ENCODE measurements around the gene OR52E5. TPM values are rescaled to one million over a fixed set of nuclear protein-coding genes. Genes with fewer than 3 reads are reported as not detected.
A peak's percentile ranks its signal among the peaks of the same experiment; 100 is the strongest.

Gene OR52E5
- total RNA-seq, 1 donor from 2014 or later, result not detected

GRCh38 chr11:5923427-5923776, 30.4 kb downstream of the OR52E5 start:
- Mint-ChIP-seq H3K36me3 (ENCODE audit: low read depth) (no peaks in the 10 kb centered on the region), H3K27ac (ENCODE audit: unreplicated experiment) (no peak overlapping the region), H3K4me3 (ENCODE audit: unreplicated experiment) (no peak overlapping the region), H3K9me3 (ENCODE audit: low read depth) (peaks cover 41% of the 10 kb centered on the region), H3K4me1 (ENCODE audit: low read depth) (no peaks in the 10 kb centered on the region), H3K27me3 (ENCODE audit: low read depth) (no peaks in the 10 kb centered on the region)
- DNase-seq (ENCODE audit: low spot score), result no peak
- TF ChIP-seq, protein P1, sequence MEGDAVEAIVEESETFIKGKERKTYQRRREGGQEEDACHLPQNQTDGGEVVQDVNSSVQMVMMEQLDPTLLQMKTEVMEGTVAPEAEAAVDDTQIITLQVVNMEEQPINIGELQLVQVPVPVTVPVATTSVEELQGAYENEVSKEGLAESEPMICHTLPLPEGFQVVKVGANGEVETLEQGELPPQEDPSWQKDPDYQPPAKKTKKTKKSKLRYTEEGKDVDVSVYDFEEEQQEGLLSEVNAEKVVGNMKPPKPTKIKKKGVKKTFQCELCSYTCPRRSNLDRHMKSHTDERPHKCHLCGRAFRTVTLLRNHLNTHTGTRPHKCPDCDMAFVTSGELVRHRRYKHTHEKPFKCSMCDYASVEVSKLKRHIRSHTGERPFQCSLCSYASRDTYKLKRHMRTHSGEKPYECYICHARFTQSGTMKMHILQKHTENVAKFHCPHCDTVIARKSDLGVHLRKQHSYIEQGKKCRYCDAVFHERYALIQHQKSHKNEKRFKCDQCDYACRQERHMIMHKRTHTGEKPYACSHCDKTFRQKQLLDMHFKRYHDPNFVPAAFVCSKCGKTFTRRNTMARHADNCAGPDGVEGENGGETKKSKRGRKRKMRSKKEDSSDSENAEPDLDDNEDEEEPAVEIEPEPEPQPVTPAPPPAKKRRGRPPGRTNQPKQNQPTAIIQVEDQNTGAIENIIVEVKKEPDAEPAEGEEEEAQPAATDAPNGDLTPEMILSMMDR (IDR thresholded peaks at IDR 0.05), result no peak

DNA sequence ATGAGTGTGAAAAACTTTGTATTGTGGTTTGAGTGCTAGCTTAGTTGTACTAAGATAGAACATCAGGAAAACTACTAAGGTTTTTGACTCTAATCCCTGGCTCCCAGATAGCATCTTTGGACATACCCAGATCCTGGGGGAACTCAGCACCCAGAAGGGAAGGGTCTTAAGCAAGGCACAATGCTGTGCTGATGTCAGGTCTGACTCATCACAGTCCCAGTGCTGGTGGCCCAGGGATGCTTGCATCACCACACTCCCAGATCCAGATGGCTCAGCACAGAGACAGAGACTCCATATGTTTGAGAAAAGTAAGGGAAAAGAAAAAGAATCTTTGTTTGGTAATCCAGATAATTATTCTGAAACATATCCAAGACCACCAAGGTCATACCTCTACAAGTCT, 30.8 kb downstream of the OR52E5 start:
- Mint-ChIP-seq H3K27me3 (ENCODE audit: low read depth) (no peaks in the 10 kb centered on the region), H3K9me3 (ENCODE audit: low read depth) (peaks cover 41% of the 10 kb centered on the region), H3K4me3 (ENCODE audit: unreplicated experiment) (no peak overlapping the region), H3K27ac (ENCODE audit: unreplicated experiment) (no peak overlapping the region), H3K36me3 (ENCODE audit: low read depth) (no peaks in the 10 kb centered on the region), H3K4me1 (ENCODE audit: low read depth) (no peaks in the 10 kb centered on the region)
- TF ChIP-seq, protein P1 (IDR thresholded peaks at IDR 0.05), result no peak
- no peak for DNase-seq (ENCODE audit: low spot score)

GRCh38 chr11:5928271-5928670, 35.3 kb downstream of the OR52E5 start:
- TF ChIP-seq, protein P1 (IDR thresholded peaks at IDR 0.05), result no peak
- peak; percentile 38 for DNase-seq (ENCODE audit: low spot score)
- Mint-ChIP-seq H3K4me3 (ENCODE audit: unreplicated experiment) (no peak overlapping the region), H3K27ac (ENCODE audit: unreplicated experiment) (no peak overlapping the region), H3K36me3 (ENCODE audit: low read depth) (no peaks in the 10 kb centered on the region), H3K27me3 (ENCODE audit: low read depth) (no peaks in the 10 kb centered on the region), H3K4me1 (ENCODE audit: low read depth) (no peaks in the 10 kb centered on the region), H3K9me3 (ENCODE audit: low read depth) (peaks cover 65% of the 10 kb centered on the region)

- no peak overlapping the region for H3K4me3 Mint-ChIP-seq (ENCODE audit: unreplicated experiment)
- no peaks in the 10 kb centered on the region for H3K4me1 Mint-ChIP-seq (ENCODE audit: low read depth)
- TF ChIP-seq, protein P1 (IDR thresholded peaks at IDR 0.05), result no peak
- no peak overlapping the region for H3K27ac Mint-ChIP-seq (ENCODE audit: unreplicated experiment)
- no peaks in the 10 kb centered on the region for H3K36me3 Mint-ChIP-seq (ENCODE audit: low read depth)
- peaks cover 70% of the 10 kb centered on the region for H3K9me3 Mint-ChIP-seq (ENCODE audit: low read depth)
- H3K27me3 Mint-ChIP-seq (ENCODE audit: low read depth), result no peaks in the 10 kb centered on the region
- peak; percentile 61 for DNase-seq (ENCODE audit: low spot score)
Observed at GRCh38 chr11:5928811-5929210, 35.8 kb downstream of the OR52E5 start.

GRCh38 chr11:5929571-5930368, 36.8 kb downstream of the OR52E5 start:
- Mint-ChIP-seq H3K27ac (ENCODE audit: unreplicated experiment) (no peak overlapping the region), H3K9me3 (ENCODE audit: low read depth) (peaks cover 63% of the 10 kb centered on the region), H3K27me3 (ENCODE audit: low read depth) (no peaks in the 10 kb centered on the region), H3K36me3 (ENCODE audit: low read depth) (no peaks in the 10 kb centered on the region), H3K4me3 (ENCODE audit: unreplicated experiment) (no peak overlapping the region), H3K4me1 (ENCODE audit: low read depth) (no peaks in the 10 kb centered on the region)
- TF ChIP-seq, protein P1 (IDR thresholded peaks at IDR 0.05), result no peak
- DNase-seq (ENCODE audit: low spot score), result peak; percentile 73

Measured in chondrocyte (in vitro differentiated cells).